ENCODE results near the gene PIP4P1.

DNA sequence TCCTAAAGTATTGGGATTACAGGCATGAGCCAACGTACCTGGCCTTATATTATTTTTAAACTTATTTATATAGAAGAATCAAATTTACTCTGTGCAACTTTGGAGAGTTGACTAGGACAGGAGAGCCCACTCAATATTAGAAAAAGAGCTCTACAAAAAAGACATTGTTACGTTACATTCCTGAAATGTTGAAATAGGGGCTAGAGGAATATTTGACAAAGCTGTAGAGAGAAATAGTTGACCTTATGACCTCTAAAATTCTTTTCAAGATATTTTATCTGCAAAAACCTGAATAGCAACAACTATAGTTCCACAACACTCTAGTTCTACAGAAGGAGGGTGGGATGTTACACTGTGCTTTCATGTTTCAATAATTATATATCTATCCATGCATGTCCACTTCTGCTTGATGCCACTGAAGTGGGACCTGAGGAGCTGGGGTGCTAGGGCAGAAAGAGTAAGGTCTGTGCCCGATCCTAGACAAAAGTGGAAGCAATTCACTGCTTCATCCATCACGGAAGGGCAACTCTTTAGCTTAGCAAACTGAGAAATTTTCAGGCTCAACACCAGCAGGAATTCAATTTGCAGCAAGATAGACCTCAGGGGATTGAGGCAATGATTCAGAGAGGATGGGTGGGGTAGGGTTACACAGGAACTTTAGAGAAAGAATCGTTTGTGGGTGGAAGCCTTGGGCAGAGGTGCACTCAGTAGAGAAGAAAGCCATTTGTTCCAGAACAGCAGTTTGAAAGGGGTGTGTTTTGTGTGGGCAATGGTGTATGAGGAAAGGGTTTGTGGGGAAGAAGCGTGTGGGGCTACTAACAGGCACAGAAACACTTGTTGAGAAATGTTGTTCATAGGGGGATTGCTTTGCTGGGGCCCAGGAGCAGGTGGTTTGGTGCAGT, 28.1 kb upstream of the PIP4P1 start:
- no peak for TF ChIP-seq GATA3 (IDR thresholded peaks at IDR 0.05; ENCODE audit: low read depth, low read length)
- TF ChIP-seq GATA2 (IDR thresholded peaks at IDR 0.05; ENCODE audit: low read depth, low read length), result no peak
